ENCODE measurements around the gene IL21R. TPM values are rescaled to one million over a fixed set of nuclear protein-coding genes. Genes with fewer than 3 reads are reported as not detected.
A peak's percentile ranks its signal among the peaks of the same experiment; 100 is the strongest.

Gene IL21R
- total and polyA plus RNA-seq, 9 of the 15 experiments (the other 6 are each of a cell fraction or from before 2014, with no cell fraction given) = 0.04 to 0.34 (median 0.18) TPM; not detected in 1

GRCh38 chr16:27355610-27356009 lies 46.4 kb upstream of the IL21R start (continued):
- TF ChIP-seq NR2F6 (CRISPR knock-in tag; IDR thresholded peaks at IDR 0.05) (no peak), FOXO4 (CRISPR knock-in tag; IDR thresholded peaks at IDR 0.05) (no peak), DLX4 (CRISPR knock-in tag; IDR thresholded peaks at IDR 0.05) (no peak), CTCF (IDR thresholded peaks at IDR 0.05 in 2 of 3, conservative IDR thresholded peaks at IDR 0.05 in 1 of 3; ENCODE audit: insufficient read depth in 2 of 3, low read depth in 1 of 3, low read length in 3 of 3) (peak; percentile 70 to 79 (median 72)), GTF2A2 (tag; IDR thresholded peaks at IDR 0.05) (no peak), MCM7 (IDR thresholded peaks at IDR 0.05) (no peak), DNMT1 (IDR thresholded peaks at IDR 0.05) (no peak), ZNF174 (CRISPR knock-in tag; IDR thresholded peaks at IDR 0.05) (no peak), HLTF (IDR thresholded peaks at IDR 0.05) (no peak), YY1 (IDR thresholded peaks at IDR 0.05; ENCODE audit: borderline replicate concordance in 1 of 3, control insufficient read depth in 1 of 3, extremely low read depth in 1 of 3, insufficient read depth in 3 of 3, insufficient read length in 1 of 3, insufficient replicate concordance in 2 of 3, low read depth in 1 of 3, low read length in 2 of 3) (peak in 1 of 3 experiments; percentile 35), PPARD (CRISPR knock-in tag; IDR thresholded peaks at IDR 0.05) (no peak), PHF20 (IDR thresholded peaks at IDR 0.05; ENCODE audit: partially characterized antibody) (no peak), PCBP1 (IDR thresholded peaks at IDR 0.05; ENCODE audit: low read depth, low read length, poor library complexity, severe bottlenecking) (no peak), GABPB1 (CRISPR knock-in tag; IDR thresholded peaks at IDR 0.05) (no peak), ZFP91 (CRISPR knock-in tag; IDR thresholded peaks at IDR 0.05) (no peak), SAFB (IDR thresholded peaks at IDR 0.05; ENCODE audit: borderline replicate concordance, low read depth, low read length) (no peak), PREB (CRISPR knock-in tag; IDR thresholded peaks at IDR 0.05) (no peak), HNRNPLL (IDR thresholded peaks at IDR 0.05; ENCODE audit: low read depth, low read length, poor library complexity, severe bottlenecking) (no peak), RHOXF2B (CRISPR knock-in tag; conservative IDR thresholded peaks at IDR 0.05) (no peak), PHF8 (IDR thresholded peaks at IDR 0.05; ENCODE audit: borderline replicate concordance, low read length) (no peak)
